Measurements from ENCODE around the gene MAP2K5.

Gene MAP2K5

GRCh38 chr15:67809866-67810265 is 267.4 kb downstream of the MAP2K5 start:
- no peak for DNase-seq

DNA sequence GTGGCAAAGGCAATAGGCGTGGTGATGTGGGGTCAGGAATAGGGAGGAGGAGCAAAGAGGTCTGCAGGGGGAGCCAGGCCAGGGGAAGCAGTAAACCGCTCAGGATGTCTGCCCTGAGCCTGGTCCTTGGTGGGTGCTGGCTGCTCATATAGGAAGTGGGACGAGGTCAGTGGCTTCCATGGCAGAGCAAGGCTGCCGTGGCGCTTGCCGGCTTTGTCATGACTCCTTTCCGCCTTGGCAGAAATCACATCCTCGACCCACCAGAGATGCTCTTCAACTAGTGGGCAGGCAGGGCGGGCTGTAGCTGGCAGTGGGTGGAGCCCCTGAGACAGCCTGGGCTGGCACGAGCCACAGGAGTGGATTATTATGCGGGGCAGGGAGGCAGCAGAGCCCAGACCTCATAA is 269.7 kb downstream of the MAP2K5 start:
- DNase-seq: no peak

DNA sequence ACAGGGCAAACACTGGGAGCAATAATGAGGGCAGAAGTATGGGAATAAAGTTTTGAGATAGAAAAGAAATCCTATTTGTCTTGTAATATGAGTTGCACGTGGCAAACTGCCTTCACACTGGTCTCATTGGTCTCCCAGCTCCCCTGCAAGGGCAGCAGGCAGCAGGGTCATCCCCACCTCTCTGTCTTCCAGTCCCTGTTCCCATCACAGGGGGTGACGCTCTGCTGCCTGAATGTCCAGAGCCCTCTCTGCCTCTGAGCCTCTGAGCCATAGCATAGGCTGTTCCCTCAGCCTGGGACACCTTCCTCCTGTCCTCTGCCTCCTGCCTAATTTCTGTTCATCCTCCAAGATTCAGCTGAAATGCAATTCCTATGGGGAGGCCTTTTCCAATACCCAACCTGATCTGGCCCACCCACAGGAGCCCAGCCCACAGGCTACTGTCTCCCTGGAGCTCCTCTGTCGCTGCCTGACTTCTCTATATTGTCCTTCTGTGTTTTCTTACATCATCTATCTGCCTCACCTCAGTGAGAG is 270.7 kb downstream of the MAP2K5 start:
- DNase-seq: no peak

DNA sequence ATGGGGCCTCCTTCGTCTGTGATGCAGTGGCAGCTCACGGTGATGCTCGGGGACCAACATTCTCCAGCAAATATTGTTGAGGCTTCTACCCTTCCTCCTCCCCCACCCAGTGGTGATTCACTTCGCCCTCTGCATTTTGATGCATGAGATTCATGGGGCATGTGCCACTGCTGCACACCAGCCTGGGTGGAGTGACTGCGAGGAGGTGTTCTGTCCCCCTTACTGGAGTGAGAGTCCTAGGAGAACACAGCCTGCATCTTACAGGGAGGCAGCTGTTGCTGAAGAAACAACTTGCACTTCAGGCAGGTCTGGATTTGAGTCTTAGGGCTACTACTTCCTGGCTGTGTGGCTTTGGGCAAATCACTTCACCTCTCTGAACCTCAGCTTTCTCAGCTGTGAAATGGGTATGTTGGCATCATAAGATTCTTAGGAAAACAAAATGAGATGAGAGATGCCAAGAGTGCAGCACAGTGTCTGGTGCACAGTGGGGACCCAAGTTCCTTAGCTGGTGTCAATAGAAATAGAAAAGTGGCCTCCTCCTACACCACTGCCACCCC is 272.6 kb downstream of the MAP2K5 start:
- DNase-seq: no peak

DNA sequence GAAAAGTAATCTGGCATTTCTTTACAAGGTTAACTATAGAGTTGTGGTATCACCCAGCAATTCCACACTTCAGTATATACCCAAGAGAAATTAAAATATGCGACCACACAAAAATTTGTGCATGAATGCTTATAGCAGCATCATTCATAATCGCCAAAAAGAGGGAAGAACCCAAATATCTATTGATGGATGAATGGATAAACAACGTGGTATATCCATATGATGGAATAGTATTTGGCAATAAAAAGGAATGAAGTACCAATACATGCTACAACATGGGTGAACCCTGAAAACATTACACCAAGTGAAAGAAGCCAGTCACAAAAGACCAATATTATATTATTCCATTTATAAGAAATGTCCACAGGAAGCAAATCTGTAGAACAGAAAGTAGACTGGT is 274.2 kb downstream of the MAP2K5 start:
- no peak for DNase-seq

GRCh38 chr15:67818464-67818863 is 276.0 kb downstream of the MAP2K5 start:
- DNase-seq: peak; percentile 17

- no peak for DNase-seq
These were observed 277.1 kb downstream of the MAP2K5 start for GRCh38 chr15:67819636-67820035.

GRCh38 chr15:67820122-67820991 is 277.9 kb downstream of the MAP2K5 start:
- DNase-seq: no peak

DNA sequence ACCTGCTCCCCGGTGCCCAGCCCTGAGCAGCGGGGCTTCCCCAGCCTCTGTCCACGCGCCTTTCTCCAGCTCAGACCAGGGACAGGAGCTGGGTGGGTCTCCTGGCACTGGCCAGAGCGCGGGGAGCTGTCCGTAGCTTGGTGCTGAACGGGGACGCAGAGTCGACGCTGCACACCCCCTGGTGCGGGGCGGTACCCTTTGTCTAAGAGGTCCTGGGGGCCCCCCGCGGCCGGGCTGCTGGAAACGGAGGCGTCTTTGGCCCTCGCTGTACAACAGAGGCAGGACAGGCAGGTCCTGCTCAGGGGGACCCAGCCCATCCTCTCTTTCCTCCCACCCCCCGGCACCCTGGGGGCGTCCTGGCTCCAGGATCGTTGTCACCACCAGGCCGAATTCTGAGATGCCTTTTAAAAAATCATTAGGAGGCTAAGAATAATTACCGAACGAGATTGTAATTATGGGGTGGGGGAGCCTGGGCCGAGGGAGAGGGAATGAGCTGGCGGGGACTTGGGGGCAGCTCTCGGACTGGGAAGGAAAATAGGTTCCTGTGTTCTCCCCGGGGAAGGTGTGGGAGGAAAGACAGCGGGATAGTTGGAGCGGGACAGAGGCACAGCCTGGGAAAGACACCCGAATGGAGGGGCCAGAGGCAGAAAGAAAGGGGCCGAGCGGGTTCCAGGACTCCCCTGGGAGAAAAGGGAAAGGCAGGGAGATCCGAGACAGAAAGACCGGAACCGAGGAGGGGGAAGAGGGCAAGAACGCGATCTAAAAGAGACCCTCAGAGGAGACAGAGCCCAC is 278.7 kb downstream of the MAP2K5 start:
- no peak for DNase-seq

DNA sequence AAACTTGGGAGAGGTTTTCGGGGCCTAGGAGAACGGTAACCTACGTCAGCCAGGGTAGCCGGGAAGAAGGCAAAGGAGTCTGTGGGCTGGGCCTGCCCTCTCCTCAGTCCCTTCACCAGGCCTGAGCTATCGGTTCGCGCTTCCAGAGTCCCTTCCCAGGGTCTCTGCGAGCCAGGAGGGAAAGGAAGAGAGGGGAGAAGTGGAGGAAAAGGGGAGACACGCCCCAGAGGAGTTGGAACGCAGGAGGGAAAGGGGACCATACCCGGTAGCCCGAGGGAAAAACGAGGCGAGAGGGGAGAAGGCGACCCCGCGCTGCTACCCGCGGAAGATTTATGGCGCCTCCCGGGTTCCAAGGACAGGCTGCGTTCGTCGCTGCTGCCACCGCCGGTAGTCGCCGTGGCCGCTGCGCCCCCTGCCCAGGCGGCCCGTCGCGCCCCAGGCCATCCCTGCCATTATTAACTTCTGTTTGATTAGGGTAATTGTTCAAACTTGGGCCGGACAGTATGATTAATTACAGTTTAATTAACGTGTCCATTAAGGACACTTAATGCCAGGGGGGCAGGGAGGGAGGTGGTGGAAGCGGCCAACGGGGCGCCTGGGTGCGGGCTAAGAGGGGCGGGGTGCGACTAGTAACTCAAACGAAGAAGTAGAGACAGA is 279.4 kb downstream of the MAP2K5 start:
- DNase-seq: no peak

DNA sequence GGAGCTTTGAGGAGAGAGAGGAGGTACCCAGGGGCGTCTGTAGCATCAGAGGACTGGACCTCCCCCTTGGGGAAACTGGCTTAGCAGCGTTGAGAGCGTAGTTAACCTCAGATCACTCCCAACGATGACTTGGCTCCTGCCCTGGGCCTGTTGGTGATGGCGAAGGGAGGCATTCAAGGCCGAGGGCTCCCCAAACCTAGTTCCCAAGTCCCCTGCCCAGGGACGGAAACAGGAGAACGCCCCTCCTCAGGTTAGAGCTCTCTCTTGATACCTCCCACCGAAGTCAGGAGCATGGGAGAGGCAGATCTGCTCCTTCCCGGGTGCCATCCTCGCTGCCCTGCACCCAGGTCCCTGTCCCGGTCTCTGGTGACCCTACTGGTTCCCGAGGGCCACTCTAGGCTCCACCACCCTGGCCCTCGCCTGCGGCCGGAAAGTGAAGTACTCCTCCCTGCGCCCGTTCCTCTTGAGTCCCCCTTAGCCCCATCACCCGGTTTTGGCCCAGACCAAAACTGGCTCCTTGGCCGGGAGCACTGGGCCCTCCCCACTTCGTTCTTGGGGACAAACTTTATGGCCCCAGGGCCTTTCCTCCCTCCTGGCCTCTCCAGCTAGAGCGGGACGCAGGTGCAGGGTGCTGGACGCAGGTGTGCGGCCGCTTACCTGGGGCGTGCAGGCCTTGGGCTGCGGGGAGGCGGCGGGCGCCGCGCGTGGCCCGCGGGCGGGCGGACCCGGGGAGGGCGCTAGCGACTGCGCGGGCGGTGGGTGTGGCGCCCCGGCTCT is 280.2 kb downstream of the MAP2K5 start:
- DNase-seq: no peak

DNA sequence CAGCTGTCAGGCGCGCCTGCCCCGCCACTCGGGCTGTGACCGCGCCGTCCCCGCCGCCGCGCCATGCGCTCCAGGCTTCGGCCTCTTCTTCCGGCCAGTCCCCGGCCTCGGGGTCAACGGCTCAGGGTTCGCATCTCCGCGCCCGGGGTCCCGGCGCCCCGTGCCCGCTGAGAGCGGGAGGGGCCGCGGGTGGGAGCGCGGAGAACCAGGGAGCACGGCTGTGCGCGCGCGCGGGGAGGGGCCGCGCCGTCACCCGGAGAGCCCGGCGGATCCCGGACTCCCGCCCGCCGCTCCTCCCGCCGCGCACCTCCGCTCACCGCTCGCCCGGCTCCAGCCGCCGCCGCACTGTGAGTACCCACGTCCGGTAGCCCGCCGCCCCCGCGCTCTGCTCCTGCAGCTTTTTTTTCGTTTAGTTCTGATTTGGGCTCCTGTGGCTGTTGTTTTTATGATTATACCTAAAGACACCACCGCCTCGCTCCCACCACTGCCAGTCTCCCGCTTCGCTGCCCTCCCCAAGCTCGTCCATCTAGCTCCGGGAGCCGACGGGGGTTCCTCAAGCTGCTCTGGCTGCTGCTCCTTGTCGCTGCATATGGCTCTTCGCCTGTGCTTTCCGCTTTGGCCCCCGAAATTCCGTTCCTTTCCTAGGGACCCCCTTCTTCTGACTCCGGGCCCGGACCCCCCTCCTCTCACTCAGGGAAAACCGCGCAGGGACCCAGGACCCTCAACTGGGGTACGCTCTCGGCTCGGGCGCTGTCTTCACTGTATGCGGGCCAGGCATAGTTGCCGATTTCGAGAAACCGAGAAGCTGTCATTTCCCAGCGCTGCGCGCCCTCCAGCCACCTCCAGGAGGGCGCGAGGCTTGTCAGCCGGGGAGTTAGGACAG is 281.1 kb downstream of the MAP2K5 start:
- DNase-seq: no peak

- no peak for DNase-seq
These were observed 281.9 kb downstream of the MAP2K5 start for GRCh38 chr15:67824197-67824968.

DNA sequence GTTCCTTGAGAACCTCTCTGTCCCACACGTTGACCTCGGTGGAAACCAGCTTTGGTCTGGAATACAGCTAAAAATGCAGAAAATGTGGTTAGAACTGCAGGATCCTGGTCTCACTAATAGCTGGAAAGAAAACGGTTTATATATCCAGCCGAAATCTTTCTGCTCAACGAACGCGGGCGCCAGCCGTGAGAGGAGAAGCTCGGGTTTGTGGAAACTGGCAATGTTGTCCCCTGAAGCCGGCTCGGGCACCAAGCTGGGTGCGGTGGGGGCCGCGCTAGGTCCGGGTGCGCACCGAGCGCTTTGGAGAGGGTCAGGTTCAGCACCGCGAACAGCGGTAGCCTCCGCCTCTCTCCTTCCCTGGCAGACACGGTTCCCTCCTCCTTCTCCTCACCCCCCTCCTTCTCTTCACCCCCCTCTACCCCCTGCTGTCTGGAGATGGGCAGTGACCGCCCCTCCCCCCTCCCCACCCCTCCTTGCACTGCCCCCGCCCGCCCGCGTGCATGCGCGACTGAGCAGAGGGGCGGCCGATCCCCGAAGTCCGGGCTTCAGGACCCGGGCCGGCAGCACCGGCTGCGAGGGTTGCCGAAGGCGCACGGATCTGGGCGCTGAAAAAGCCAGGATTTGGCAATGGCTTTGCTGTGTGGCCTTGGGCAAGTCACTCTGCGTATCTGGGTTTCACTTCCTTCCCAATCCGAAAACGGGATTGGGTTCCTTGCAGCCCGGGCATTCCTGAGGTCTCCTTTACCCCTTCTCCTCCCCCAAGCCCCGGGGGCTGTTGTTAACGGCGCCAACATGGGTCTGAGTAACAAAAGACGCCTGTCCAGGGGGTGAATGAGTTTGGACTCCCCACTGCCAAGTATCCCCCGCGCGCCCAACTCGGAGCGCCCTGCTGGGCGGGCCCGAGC is 282.7 kb downstream of the MAP2K5 start, which contains the start of gene SKOR1:
TSS of gene SKOR1 (plus strand) at position 534 of the 905 bp plus-strand sequence. CDS start at position 628, 94 bp downstream.
- no peak for DNase-seq

GRCh38 chr15:67825881-67826716 is 283.6 kb downstream of the MAP2K5 start:
- no peak for DNase-seq

GRCh38 chr15:67826717-67827561 is 284.4 kb downstream of the MAP2K5 start:
- no peak for DNase-seq

Measured in activated CD4-positive, CD25-positive, alpha-beta regulatory T cell treated with anti-CD3 and anti-CD28 coated beads, Interleukin-2, amount 50 U/mL, for 72 hours (primary cell).